PC-9 (cell line): ENCODE measurements around the gene CCDC85C. TPM values are rescaled to one million over a fixed set of nuclear protein-coding genes. Genes with fewer than 3 reads are reported as not detected.

Experiments
- BruUV-seq: library from RNA; stranded (reverse); fragments of 400-500 nt; replicated peaks from 2 replicates; lab custom pipeline; 2021; lab: Mats Ljungman, UMichigan
- CTCF ChIA-PET: fragments of 300-600 bp; sonication (Branson Sonifier 250); formaldehyde crosslinking; loops from one replicate; lab custom pipeline; 2022; ENCODE audit warnings: antibody characterized with exemption; lab: Charles Lee
- POLR2A ChIA-PET: fragments of 300-600 bp; sonication (Branson Sonifier 250); formaldehyde crosslinking; loops from one replicate; lab custom pipeline; 2022; ENCODE audit warnings: antibody characterized with exemption; ENCODE audit not compliant: unreplicated experiment; lab: Charles Lee
- DNase-seq, 2 experiments: peaks; one replicate each; pipeline versions ENCODE4 v3.0.0 to v3.0.0-alpha.2; 2015 to 2022; ENCODE audit warnings: mixed read lengths in 1 of 2
- H2AFZ ChIP-seq: fragments of 200-600 bp; sonication (generic); 2 replicates; pipeline ENCODE4 v1.8.1; 2017; ENCODE audit warnings: antibody characterized with exemption
- H3F3A ChIP-seq: fragments of 200-600 bp; sonication (generic); 2 replicates; pipeline ENCODE4 v1.8.1; 2017; ENCODE audit warnings: antibody characterized with exemption, mild to moderate bottlenecking, low read depth; ENCODE audit not compliant: insufficient read depth
- H3K27ac ChIP-seq: fragments of 200-600 bp; sonication (generic); 2 replicates; pipeline ENCODE4 v1.6.1; 2016; ENCODE audit warnings: mixed run types
- H3K27me3 ChIP-seq: fragments of 200-600 bp; sonication (generic); 2 replicates; pipeline ENCODE4 v1.6.1; 2016; ENCODE audit warnings: low read depth, mixed run types; ENCODE audit not compliant: insufficient read depth
- H3K36me3 ChIP-seq: fragments of 200-600 bp; sonication (generic); 2 replicates; pipeline ENCODE4 v1.6.1; 2016; ENCODE audit warnings: low read depth, mixed run types
- H3K4me1 ChIP-seq: fragments of 200-600 bp; sonication (generic); replicated peaks from 2 replicates; pipeline ENCODE4 v1.6.1; 2016; ENCODE audit warnings: mixed run types; ENCODE audit not compliant: insufficient read depth
- H3K4me2 ChIP-seq: fragments of 200-600 bp; sonication (generic); 2 replicates; pipeline ENCODE4 v1.6.1; 2017; ENCODE audit warnings: mixed run types
- H3K4me3 ChIP-seq: fragments of 200-600 bp; sonication (generic); 2 replicates; pipeline ENCODE4 v1.6.1; 2016; ENCODE audit warnings: mixed run types
- H3K79me2 ChIP-seq: fragments of 200-600 bp; sonication (generic); 2 replicates; pipeline ENCODE4 v1.6.1; 2017; ENCODE audit warnings: low read depth, mixed run types
- H3K9me2 ChIP-seq: fragments of 200-600 bp; sonication (generic); 2 replicates; pipeline ENCODE4 v1.8.1; 2017; ENCODE audit warnings: mild to moderate bottlenecking; ENCODE audit not compliant: insufficient read depth
- H3K9me3 ChIP-seq: fragments of 200-600 bp; sonication (generic); 2 replicates; pipeline ENCODE4 v1.8.1; 2016; ENCODE audit warnings: low read depth; ENCODE audit not compliant: insufficient read depth
- H4K20me1 ChIP-seq: fragments of 200-600 bp; sonication (generic); 2 replicates; pipeline ENCODE4 v1.8.1; 2017; ENCODE audit not compliant: insufficient read depth
- EZH2 ChIP-seq: fragments of 200-600 bp; sonication (generic); IDR thresholded peaks from 2 replicates; pipeline ENCODE4 v1.8.0; 2017; ENCODE audit warnings: antibody characterized with exemption, low read depth
- intact Hi-C: fragments of 100-400 bp; cut with micrococcal nuclease; formaldehyde crosslinking; loops from one replicate; pipeline ENCODE4 v1.10.0; 2022; ENCODE audit not compliant: unreplicated experiment
- total RNA-seq: library from RNA; stranded (reverse); gene quantifications from 2 replicates; pipeline ENCODE4 v1.2.3, GENCODE V29; 2021
- TF ChIP-seq, protein P1 (sequence below): fragments of 200-600 bp; sonication (generic); conservative IDR thresholded peaks from 2 replicates; pipeline ENCODE4 v1.6.1; 2017; ENCODE audit warnings: mixed run types, antibody characterized with exemption, mild to moderate bottlenecking, moderate library complexity

The CCDC85C gene
- total RNA-seq, 1 experiment from 2014 or later, result 21.2 TPM

DNA sequence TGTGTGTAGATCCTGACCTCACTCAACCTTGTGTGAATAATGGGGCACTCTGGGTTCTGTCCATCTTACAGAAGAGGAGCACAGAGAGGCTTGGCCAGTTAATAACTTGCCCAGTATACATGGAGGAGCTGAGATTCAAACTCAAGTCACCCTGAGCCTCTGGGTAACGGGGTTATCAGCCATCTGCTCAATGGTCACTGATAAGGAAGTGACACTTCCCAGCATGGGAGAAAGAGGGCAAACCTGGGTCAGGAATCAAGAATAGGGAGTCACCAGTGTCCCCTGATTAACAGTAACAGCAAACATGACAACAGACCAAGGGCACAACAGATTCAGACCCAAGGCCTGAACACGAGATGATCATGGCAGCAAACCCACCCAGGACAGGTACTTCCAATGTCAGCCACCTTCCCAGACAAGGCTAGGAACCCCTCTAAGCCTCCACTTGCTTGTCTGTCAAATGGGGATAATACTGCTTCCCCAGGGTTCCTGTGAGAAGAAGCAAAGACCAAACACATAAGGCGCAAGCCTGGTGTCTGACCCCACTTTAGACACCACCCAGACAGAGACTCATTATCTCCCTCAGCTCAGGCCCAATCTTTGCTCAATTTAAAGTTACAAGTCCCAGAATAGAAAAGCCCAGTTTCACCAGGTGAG lies 3.6 kb downstream of the CCDC85C start:
- intact Hi-C loops, result no loop called here
- TF ChIP-seq, protein P1, sequence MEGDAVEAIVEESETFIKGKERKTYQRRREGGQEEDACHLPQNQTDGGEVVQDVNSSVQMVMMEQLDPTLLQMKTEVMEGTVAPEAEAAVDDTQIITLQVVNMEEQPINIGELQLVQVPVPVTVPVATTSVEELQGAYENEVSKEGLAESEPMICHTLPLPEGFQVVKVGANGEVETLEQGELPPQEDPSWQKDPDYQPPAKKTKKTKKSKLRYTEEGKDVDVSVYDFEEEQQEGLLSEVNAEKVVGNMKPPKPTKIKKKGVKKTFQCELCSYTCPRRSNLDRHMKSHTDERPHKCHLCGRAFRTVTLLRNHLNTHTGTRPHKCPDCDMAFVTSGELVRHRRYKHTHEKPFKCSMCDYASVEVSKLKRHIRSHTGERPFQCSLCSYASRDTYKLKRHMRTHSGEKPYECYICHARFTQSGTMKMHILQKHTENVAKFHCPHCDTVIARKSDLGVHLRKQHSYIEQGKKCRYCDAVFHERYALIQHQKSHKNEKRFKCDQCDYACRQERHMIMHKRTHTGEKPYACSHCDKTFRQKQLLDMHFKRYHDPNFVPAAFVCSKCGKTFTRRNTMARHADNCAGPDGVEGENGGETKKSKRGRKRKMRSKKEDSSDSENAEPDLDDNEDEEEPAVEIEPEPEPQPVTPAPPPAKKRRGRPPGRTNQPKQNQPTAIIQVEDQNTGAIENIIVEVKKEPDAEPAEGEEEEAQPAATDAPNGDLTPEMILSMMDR, result no peak
- no peak for TF ChIP-seq EZH2
- no peak overlapping the region for H3K4me2 ChIP-seq
- no peak overlapping the region for H3K27ac ChIP-seq
- H2AFZ ChIP-seq, result no peak overlapping the region
- CTCF ChIA-PET, result no interaction called here
- H3K27me3 ChIP-seq, result no peaks in the 10 kb centered on the region
- POLR2A ChIA-PET, result no interaction called here
- H3K4me3 ChIP-seq, result no peak overlapping the region
- peaks cover 16% of the 10 kb centered on the region for H3K4me1 ChIP-seq
- H3K79me2 ChIP-seq, result peaks cover 34% of the 10 kb centered on the region
- H3K36me3 ChIP-seq, result no peaks in the 10 kb centered on the region
- DNase-seq, result no peak
- no peaks in the 10 kb centered on the region for H4K20me1 ChIP-seq
- no TSS peak for BruUV-seq
- no peaks in the 10 kb centered on the region for H3K9me2 ChIP-seq
- no peaks in the 10 kb centered on the region for H3K9me3 ChIP-seq
- H3F3A ChIP-seq, result no peaks in the 10 kb centered on the region

DNA sequence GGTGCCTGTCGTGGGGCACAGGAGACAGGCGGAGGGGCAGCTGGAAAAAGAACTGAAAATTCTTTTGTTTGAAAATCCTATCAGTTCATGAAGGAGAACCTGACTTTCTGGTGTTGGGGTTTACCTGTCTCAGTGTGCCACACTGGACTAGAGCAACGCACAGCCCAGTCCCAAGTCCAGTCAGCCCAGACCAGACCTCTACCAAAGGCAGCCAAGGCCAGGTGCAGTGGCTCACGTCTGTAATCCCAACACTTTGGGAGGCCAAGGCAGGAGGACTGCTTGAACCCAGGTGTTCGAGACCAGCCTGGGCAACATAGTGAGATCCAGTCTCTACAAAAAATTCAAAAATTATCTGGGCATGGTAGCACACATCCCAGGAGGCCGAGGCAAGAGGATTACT lies 4.6 kb downstream of the CCDC85C start:
- DNase-seq, result no peak
- BruUV-seq, result no TSS peak
- POLR2A ChIA-PET, result no interaction called here
- Histone ChIP-seq H3K4me1 (peaks cover 16% of the 10 kb centered on the region), H3K9me2 (no peaks in the 10 kb centered on the region), H3K4me2 (no peak overlapping the region), H3F3A (no peaks in the 10 kb centered on the region), H3K36me3 (no peaks in the 10 kb centered on the region), H4K20me1 (no peaks in the 10 kb centered on the region), H3K27me3 (no peaks in the 10 kb centered on the region), H2AFZ (no peak overlapping the region), H3K79me2 (peaks cover 34% of the 10 kb centered on the region), H3K9me3 (no peaks in the 10 kb centered on the region), H3K4me3 (no peak overlapping the region), H3K27ac (no peak overlapping the region)
- TF ChIP-seq, protein P1, result no peak
- TF ChIP-seq EZH2, result no peak
- CTCF ChIA-PET, result no interaction called here
- intact Hi-C loops, result no loop called here

DNA sequence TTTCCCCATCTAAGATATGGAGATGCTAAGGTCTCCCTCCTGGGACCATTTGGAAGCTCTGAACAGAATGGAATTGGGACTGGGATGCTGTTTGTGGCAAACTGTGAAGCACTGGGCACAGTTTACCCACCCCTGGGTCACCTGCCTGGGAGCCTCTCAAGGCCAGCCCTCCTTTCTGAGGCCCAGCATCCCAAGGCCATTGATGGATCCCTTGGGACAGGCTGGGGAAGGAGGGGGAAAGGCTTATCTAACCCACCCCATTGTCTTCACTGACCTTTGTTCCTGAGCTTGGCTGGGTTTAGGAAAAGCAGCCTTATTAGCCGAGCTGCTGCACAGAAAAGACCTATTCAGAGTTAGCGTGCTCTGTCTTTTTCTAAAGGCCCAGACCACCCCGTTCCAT lies 5.2 kb downstream of the CCDC85C start:
- H3K4me1 ChIP-seq, result peaks cover 16% of the 10 kb centered on the region
- TF ChIP-seq, protein P1, result no peak
- no peak for TF ChIP-seq EZH2
- ChIA-PET CTCF (no interaction called here), POLR2A (no interaction called here)
- DNase-seq, result no peak
- H4K20me1 ChIP-seq, result no peaks in the 10 kb centered on the region
- H3K27ac ChIP-seq, result no peak overlapping the region
- H2AFZ ChIP-seq, result no peak overlapping the region
- no peaks in the 10 kb centered on the region for H3K9me3 ChIP-seq
- H3K79me2 ChIP-seq, result peaks cover 34% of the 10 kb centered on the region
- no peaks in the 10 kb centered on the region for H3K9me2 ChIP-seq
- H3K4me3 ChIP-seq, result no peak overlapping the region
- no TSS peak for BruUV-seq
- no peaks in the 10 kb centered on the region for H3K36me3 ChIP-seq
- H3K4me2 ChIP-seq, result no peak overlapping the region
- H3K27me3 ChIP-seq, result no peaks in the 10 kb centered on the region
- H3F3A ChIP-seq, result no peaks in the 10 kb centered on the region
- intact Hi-C loops, result no loop called here
